ENCODE results near the gene TRAF3IP1. TPM values are rescaled to one million over a fixed set of nuclear protein-coding genes. Genes with fewer than 3 reads are reported as not detected.
"Not testable (repeated sequence)": the region's sequence is repeated elsewhere in the genome, so short reads cannot be mapped to it uniquely, and the experiment has no call there.

The TRAF3IP1 gene
- polyA plus RNA-seq, 4 donors: 18.7 to 23.3 (median 21.6) TPM

GRCh38 chr2:238370823-238371372, 50.6 kb downstream of the TRAF3IP1 start:
- peak; percentile 33 to 52 (median 45) for DNase-seq (ENCODE audit: low read depth in 4 of 4, low spot score in 3 of 4)

GRCh38 chr2:238372277-238372676, 52.0 kb downstream of the TRAF3IP1 start:
- not testable (repeated sequence) for DNase-seq (ENCODE audit: low read depth in 4 of 4, low spot score in 3 of 4)

- no peak for DNase-seq (ENCODE audit: low read depth in 4 of 4, low spot score in 3 of 4)
Measured at GRCh38 chr2:238376884-238377391, 56.6 kb downstream of the TRAF3IP1 start.

- DNase-seq (ENCODE audit: low read depth in 4 of 4, low spot score in 3 of 4): no peak
Measured at GRCh38 chr2:238378230-238379095, 58.1 kb downstream of the TRAF3IP1 start.

GRCh38 chr2:238379096-238379810, 58.9 kb downstream of the TRAF3IP1 start:
- DNase-seq (ENCODE audit: low read depth in 4 of 4, low spot score in 3 of 4): peak in 1 of 4 donors; percentile 12

- DNase-seq (ENCODE audit: low read depth in 4 of 4, low spot score in 3 of 4): no peak
Measured at GRCh38 chr2:238380336-238380735, 60.0 kb downstream of the TRAF3IP1 start.

GRCh38 chr2:238380785-238381184, 60.5 kb downstream of the TRAF3IP1 start:
- DNase-seq (ENCODE audit: low read depth in 4 of 4, low spot score in 3 of 4): no peak

- no peak for DNase-seq (ENCODE audit: low read depth in 4 of 4, low spot score in 3 of 4)
Measured at GRCh38 chr2:238381341-238382115, 61.2 kb downstream of the TRAF3IP1 start.

- DNase-seq (ENCODE audit: low read depth in 4 of 4, low spot score in 3 of 4): no peak
Measured at GRCh38 chr2:238382381-238382781, 62.1 kb downstream of the TRAF3IP1 start.

GRCh38 chr2:238383135-238383534, 62.8 kb downstream of the TRAF3IP1 start:
- DNase-seq (ENCODE audit: low read depth in 4 of 4, low spot score in 3 of 4): no peak

GRCh38 chr2:238383743-238384380, 63.5 kb downstream of the TRAF3IP1 start:
- DNase-seq (ENCODE audit: low read depth in 4 of 4, low spot score in 3 of 4): no peak

- DNase-seq (ENCODE audit: low read depth in 4 of 4, low spot score in 3 of 4): no peak
Measured at GRCh38 chr2:238387332-238387731, 67.0 kb downstream of the TRAF3IP1 start.

- DNase-seq (ENCODE audit: low read depth in 4 of 4, low spot score in 3 of 4): no peak
Measured at GRCh38 chr2:238388794-238389193, 68.5 kb downstream of the TRAF3IP1 start.

- DNase-seq (ENCODE audit: low read depth in 4 of 4, low spot score in 3 of 4): no peak
Measured at GRCh38 chr2:238389988-238390589, 69.8 kb downstream of the TRAF3IP1 start.

- DNase-seq (ENCODE audit: low read depth in 4 of 4, low spot score in 3 of 4): no peak
Measured at GRCh38 chr2:238391042-238391689, 70.8 kb downstream of the TRAF3IP1 start.

- no peak for DNase-seq (ENCODE audit: low read depth in 4 of 4, low spot score in 3 of 4)
Measured at GRCh38 chr2:238396663-238397062, 76.3 kb downstream of the TRAF3IP1 start.

GRCh38 chr2:238397356-238397755, 77.0 kb downstream of the TRAF3IP1 start:
- no peak for DNase-seq (ENCODE audit: low read depth in 4 of 4, low spot score in 3 of 4)

GRCh38 chr2:238398577-238398976, 78.3 kb downstream of the TRAF3IP1 start:
- no peak for DNase-seq (ENCODE audit: low read depth in 4 of 4, low spot score in 3 of 4)

GRCh38 chr2:238399094-238399493, 78.8 kb downstream of the TRAF3IP1 start:
- no peak for DNase-seq (ENCODE audit: low read depth in 4 of 4, low spot score in 3 of 4)

All from right renal pelvis (tissue), 4 donors.